Measurements from ENCODE around the gene RIPOR2. TPM values are rescaled to one million over a fixed set of nuclear protein-coding genes. Genes with fewer than 3 reads are reported as not detected.

RIPOR2 gene
- total RNA-seq, 6 experiments from 2014 or later: 9.1 to 20.7 (median 10.2) TPM

DNA sequence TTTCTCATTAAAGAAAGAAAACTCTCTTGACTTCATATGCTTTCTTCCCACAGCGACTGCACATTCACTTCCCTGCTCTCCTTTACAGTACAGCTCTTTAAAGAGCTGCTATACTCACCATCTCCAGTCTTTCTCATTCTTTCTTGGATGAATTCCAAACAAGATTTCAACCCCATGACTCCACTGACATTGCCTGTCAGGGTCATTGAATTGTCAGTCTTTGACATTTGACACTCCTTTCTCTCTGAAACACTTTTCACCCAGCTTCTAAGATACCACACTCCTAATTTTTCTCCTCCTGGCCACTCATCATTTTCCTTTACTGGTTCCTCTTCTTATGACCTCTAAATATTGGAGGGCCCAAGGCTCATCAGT is 136.2 kb downstream of the RIPOR2 start:
- H3K9me3 Mint-ChIP-seq: no peaks in the 10 kb centered on the region; the same call in 1 of the 2 replicates
- no peaks in the 10 kb centered on the region for H3K36me3 Mint-ChIP-seq (ENCODE audit: low read depth)
- H3K27ac Mint-ChIP-seq: no peak overlapping the region
- TF ChIP-seq, protein P1, sequence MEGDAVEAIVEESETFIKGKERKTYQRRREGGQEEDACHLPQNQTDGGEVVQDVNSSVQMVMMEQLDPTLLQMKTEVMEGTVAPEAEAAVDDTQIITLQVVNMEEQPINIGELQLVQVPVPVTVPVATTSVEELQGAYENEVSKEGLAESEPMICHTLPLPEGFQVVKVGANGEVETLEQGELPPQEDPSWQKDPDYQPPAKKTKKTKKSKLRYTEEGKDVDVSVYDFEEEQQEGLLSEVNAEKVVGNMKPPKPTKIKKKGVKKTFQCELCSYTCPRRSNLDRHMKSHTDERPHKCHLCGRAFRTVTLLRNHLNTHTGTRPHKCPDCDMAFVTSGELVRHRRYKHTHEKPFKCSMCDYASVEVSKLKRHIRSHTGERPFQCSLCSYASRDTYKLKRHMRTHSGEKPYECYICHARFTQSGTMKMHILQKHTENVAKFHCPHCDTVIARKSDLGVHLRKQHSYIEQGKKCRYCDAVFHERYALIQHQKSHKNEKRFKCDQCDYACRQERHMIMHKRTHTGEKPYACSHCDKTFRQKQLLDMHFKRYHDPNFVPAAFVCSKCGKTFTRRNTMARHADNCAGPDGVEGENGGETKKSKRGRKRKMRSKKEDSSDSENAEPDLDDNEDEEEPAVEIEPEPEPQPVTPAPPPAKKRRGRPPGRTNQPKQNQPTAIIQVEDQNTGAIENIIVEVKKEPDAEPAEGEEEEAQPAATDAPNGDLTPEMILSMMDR (IDR thresholded peaks at IDR 0.05): no peak
- no peaks in the 10 kb centered on the region; the same call in none of the 2 replicates for H3K27me3 Mint-ChIP-seq (ENCODE audit: insufficient read depth)
- H3K4me1 Mint-ChIP-seq (ENCODE audit: low read depth): peaks cover 34% of the 10 kb centered on the region
- no peak for DNase-seq
- H3K4me3 Mint-ChIP-seq: no peak overlapping the region

DNA sequence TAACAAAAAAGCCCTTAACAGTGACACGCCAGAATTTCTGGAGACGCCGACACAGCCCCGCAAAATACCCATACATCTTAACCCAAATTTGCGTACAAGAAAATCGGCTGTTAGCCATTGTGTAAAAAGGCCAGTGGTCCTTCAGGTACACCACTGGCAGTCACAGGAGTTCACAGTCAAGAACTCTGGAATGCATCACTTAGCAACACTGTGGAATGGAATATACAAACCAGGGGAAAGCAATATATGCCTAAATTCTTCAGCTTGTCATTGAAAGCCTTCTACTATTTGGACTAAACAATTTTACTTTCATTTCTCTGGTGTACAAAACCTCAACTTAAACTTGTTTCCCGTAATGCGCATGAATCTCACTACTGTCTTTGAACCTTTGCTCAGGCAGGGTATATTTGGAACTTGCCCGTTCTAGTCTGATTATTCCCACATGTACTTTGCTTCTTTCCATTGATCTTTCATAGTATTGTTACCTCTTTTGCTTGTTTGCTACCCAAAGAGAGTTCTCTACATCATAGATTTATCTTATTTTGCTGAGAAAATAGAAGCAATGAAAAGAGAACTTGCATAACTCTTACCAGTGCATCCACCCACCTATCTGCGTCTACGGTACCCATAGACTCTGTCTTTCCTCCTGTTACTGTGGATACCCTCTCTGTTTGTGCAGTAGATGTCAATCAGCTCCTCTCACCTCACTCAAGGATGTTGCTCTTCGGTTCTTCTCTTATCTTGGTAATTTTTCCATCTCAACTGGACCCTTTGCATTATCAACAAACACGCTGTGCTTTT is 136.8 kb downstream of the RIPOR2 start, which contains the start of gene ARMH2:
ARMH2 (minus strand) TSS at position 178 of the 801 bp plus-strand sequence; CDS start at position 118, 60 bp downstream.
- Mint-ChIP-seq H3K27me3 (ENCODE audit: insufficient read depth) (no peaks in the 10 kb centered on the region; the same call in none of the 2 replicates), H3K36me3 (ENCODE audit: low read depth) (no peaks in the 10 kb centered on the region), H3K4me1 (ENCODE audit: low read depth) (peaks cover 34% of the 10 kb centered on the region), H3K4me3 (no peak within 1 kb of the TSS), H3K9me3 (no peaks in the 10 kb centered on the region; the same call in 1 of the 2 replicates), H3K27ac (no peak within 1 kb of the TSS)
- TF ChIP-seq, protein P1 (IDR thresholded peaks at IDR 0.05): no peak
- DNase-seq: no peak

DNA sequence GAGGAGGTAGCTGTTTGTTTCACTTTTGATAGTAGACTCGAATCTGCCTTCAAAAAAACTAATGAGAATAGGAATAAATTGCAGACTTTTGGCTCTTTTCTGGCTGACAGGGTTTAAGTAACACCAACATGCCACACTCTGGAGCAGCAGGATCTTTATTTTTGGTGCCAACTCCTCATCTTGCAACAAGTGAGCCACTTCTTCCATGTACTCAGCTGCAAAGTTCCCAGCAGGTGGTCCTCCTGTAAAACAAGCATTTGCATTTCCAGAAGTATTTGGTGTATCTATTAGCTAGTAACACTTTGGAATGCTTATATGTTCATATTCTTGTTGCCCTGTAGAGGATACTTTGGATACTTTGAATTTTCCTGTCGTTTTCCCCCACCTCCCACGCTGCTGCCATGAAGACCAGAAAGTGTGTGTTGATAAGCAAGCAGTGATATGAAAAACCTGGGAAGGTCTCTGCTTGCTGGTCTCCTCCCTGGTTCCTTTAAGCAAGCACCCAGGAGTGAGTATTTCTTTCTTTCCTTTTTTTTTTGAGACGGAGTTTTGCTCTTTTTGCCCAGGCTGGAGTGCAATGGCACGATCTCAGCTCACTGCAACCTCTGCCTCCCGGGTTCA is 138.1 kb downstream of the RIPOR2 start:
- H3K27ac Mint-ChIP-seq: no peak overlapping the region
- H3K4me1 Mint-ChIP-seq (ENCODE audit: low read depth): peaks cover 28% of the 10 kb centered on the region
- no peaks in the 10 kb centered on the region; the same call in none of the 2 replicates for H3K27me3 Mint-ChIP-seq (ENCODE audit: insufficient read depth)
- H3K36me3 Mint-ChIP-seq (ENCODE audit: low read depth): no peaks in the 10 kb centered on the region
- no peaks in the 10 kb centered on the region; the same call in 1 of the 2 replicates for H3K9me3 Mint-ChIP-seq
- H3K4me3 Mint-ChIP-seq: no peak overlapping the region
- DNase-seq: no peak
- TF ChIP-seq, protein P1 (IDR thresholded peaks at IDR 0.05): no peak

DNA sequence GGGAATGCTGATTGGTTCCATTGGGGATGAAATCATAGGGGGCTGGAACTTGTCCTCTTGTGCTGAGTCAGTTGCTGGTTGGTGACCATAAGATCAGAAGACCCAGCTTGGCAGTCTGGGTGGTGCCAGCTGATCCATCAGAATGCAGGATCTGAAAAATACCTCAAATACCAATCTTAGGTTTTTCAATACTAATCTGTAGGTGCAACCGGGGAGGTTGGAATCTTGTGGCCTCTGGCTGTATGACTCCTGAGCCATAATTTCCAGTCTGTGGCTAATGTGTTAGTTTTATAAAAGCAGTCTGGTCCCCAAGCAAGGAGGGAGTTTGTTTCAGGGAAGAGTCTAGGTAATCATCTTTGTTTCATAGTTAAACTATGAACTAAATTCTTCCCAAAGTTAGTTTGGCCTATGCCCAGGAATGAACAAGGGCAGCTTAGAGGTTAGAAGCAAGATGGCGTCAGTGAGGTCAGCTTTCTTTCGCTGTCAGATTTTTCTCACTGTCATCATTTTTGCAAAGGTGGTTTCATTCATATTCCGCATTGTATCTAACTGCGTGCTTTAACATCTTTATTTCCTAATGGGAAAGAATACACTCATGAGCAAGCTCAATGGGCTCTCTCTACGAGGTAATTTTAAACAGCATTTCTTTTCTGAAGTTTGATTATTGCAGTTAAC is 139.0 kb downstream of the RIPOR2 start:
- Mint-ChIP-seq H3K9me3 (no peaks in the 10 kb centered on the region; the same call in 1 of the 2 replicates), H3K27me3 (ENCODE audit: insufficient read depth) (no peaks in the 10 kb centered on the region), H3K27ac (no peak overlapping the region), H3K36me3 (ENCODE audit: low read depth) (no peaks in the 10 kb centered on the region), H3K4me3 (no peak overlapping the region), H3K4me1 (ENCODE audit: low read depth) (peaks cover 20% of the 10 kb centered on the region)
- TF ChIP-seq, protein P1 (IDR thresholded peaks at IDR 0.05): no peak
- no peak for DNase-seq

DNA sequence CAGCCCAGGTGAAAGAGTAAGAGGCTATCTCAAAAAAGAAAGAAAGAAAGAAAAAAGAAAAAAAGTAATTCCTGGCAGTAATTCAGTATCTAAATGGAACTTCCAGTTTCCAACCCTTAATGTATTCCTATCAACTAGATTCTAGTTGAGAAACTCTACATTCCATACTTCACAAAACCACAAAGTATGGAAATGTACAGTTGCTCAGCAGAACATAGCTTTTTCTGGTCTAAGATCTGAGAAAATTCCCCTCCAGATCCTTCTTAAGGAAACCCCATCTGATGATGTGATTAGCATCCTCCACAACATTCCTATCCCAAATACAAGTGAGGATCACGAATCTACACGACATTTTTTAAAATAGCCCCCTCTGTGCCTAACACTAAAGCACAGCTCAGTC is 140.7 kb downstream of the RIPOR2 start:
- TF ChIP-seq, protein P1 (IDR thresholded peaks at IDR 0.05): no peak
- no peak overlapping the region for H3K27ac Mint-ChIP-seq
- no peak overlapping the region for H3K4me3 Mint-ChIP-seq
- H3K4me1 Mint-ChIP-seq (ENCODE audit: low read depth): peaks cover 20% of the 10 kb centered on the region
- H3K36me3 Mint-ChIP-seq (ENCODE audit: low read depth): no peaks in the 10 kb centered on the region
- no peaks in the 10 kb centered on the region; the same call in 1 of the 2 replicates for H3K9me3 Mint-ChIP-seq
- DNase-seq: no peak
- H3K27me3 Mint-ChIP-seq (ENCODE audit: insufficient read depth): no peaks in the 10 kb centered on the region
